Immature natural killer cell (primary cell): Measurements from ENCODE around the gene ADGRD2. TPM values are rescaled to one million over a fixed set of nuclear protein-coding genes. Genes with fewer than 3 reads are reported as not detected.
"Not testable (repeated sequence)": the region's sequence is repeated elsewhere in the genome, so short reads cannot be mapped to it uniquely, and the experiment has no call there.

ENCODE experiments used
- DNase-seq, 3 donors: peaks; one replicate each; pipeline ENCODE4 v3.0.0; 2022; ENCODE audit warnings: mixed read lengths in 1 of 3
- H3K27ac Mint-ChIP-seq, 6 donors: one replicate each; pipeline ENCODE4 v1.8.0; 2020; ENCODE audit warnings: mixed read lengths in 6 of 6, mild to moderate bottlenecking in 5 of 6, inconsistent platforms in 4 of 6, moderate library complexity in 3 of 6
- H3K27me3 Mint-ChIP-seq, 3 donors: one replicate each; pipeline ENCODE4 v1.8.0; 2020 to 2021; ENCODE audit warnings: low read depth in 3 of 3, mild to moderate bottlenecking in 3 of 3, mixed read lengths in 3 of 3, moderate library complexity in 3 of 3, inconsistent platforms in 1 of 3
- H3K36me3 Mint-ChIP-seq, 3 donors: one replicate each; pipeline ENCODE4 v1.8.0; 2020; ENCODE audit warnings: mixed read lengths in 3 of 3, inconsistent platforms in 2 of 3, mild to moderate bottlenecking in 2 of 3
- H3K4me1 Mint-ChIP-seq, 2 donors: one replicate each; pipeline ENCODE4 v1.8.0; 2020; ENCODE audit warnings: inconsistent platforms in 2 of 2, mild to moderate bottlenecking in 2 of 2, mixed read lengths in 2 of 2, moderate library complexity in 1 of 2
- H3K4me3 Mint-ChIP-seq, 5 donors: one replicate each; pipeline ENCODE4 v1.8.0; 2020; ENCODE audit warnings: mild to moderate bottlenecking in 5 of 5, mixed read lengths in 5 of 5, inconsistent platforms in 3 of 5, moderate library complexity in 3 of 5
- H3K9me3 Mint-ChIP-seq, 6 donors: one replicate each; pipeline ENCODE4 v1.8.0; 2020; ENCODE audit warnings: mild to moderate bottlenecking in 6 of 6, mixed read lengths in 6 of 6, inconsistent platforms in 4 of 6, moderate library complexity in 3 of 6
- polyA plus RNA-seq, 3 donors: library from polyadenylated mRNA; unstranded; fragments of 300-500 nt; fragmentation: Illumina TruSeq; gene quantifications; one replicate each; pipeline ENCODE4 v1.2.3, GENCODE V29; 2021

ADGRD2 gene
- polyA plus RNA-seq, 3 donors from 2014 or later = not detected

GRCh38 chr9:124423591-124423990 lies 26.7 kb upstream of the ADGRD2 start:
- no peak overlapping the region for H3K4me3 Mint-ChIP-seq
- H3K27ac Mint-ChIP-seq = no peak overlapping the region
- H3K27me3 Mint-ChIP-seq = peaks cover 5 to 6% (median 5%) of the 10 kb centered on the region in 3 donors
- peaks cover 5 to 6% of the 10 kb centered on the region in 2 donors for H3K4me1 Mint-ChIP-seq
- H3K9me3 Mint-ChIP-seq = no peaks in the 10 kb centered on the region
- no peak for DNase-seq
- H3K36me3 Mint-ChIP-seq = no peaks in the 10 kb centered on the region

- not testable (repeated sequence) for H3K36me3 Mint-ChIP-seq, H3K4me1 Mint-ChIP-seq, H3K4me3 Mint-ChIP-seq, H3K27me3 Mint-ChIP-seq, H3K9me3 Mint-ChIP-seq, H3K27ac Mint-ChIP-seq, DNase-seq
Measured at GRCh38 chr9:124425733-124426132, 24.5 kb upstream of the ADGRD2 start.

GRCh38 chr9:124426361-124426760 lies 23.9 kb upstream of the ADGRD2 start:
- H3K36me3 Mint-ChIP-seq = no peaks in the 10 kb centered on the region
- H3K27me3 Mint-ChIP-seq = peaks cover 2 to 7% (median 5%) of the 10 kb centered on the region in 3 donors
- no peak overlapping the region for H3K27ac Mint-ChIP-seq
- H3K9me3 Mint-ChIP-seq = no peaks in the 10 kb centered on the region
- no peak overlapping the region for H3K4me3 Mint-ChIP-seq
- H3K4me1 Mint-ChIP-seq = no peaks in the 10 kb centered on the region
- DNase-seq = no peak

GRCh38 chr9:124427281-124427680 lies 23.0 kb upstream of the ADGRD2 start:
- DNase-seq = no peak
- no peak overlapping the region for H3K4me3 Mint-ChIP-seq
- H3K4me1 Mint-ChIP-seq = no peaks in the 10 kb centered on the region
- no peaks in the 10 kb centered on the region for H3K36me3 Mint-ChIP-seq
- no peaks in the 10 kb centered on the region for H3K9me3 Mint-ChIP-seq
- H3K27ac Mint-ChIP-seq = no peak overlapping the region
- H3K27me3 Mint-ChIP-seq = peaks cover 0 to 11% (median 8%) of the 10 kb centered on the region in 3 donors

GRCh38 chr9:124428751-124429529 lies 21.3 kb upstream of the ADGRD2 start:
- no peak for DNase-seq
- Mint-ChIP-seq H3K27ac (no peak overlapping the region), H3K9me3 (no peaks in the 10 kb centered on the region), H3K27me3 (peaks cover 0 to 11% (median 7%) of the 10 kb centered on the region in 3 donors), H3K4me3 (no peak overlapping the region), H3K36me3 (peaks cover 0 to 3% (median 0%) of the 10 kb centered on the region in 3 donors), H3K4me1 (no peaks in the 10 kb centered on the region)

GRCh38 chr9:124429530-124429867 lies 20.8 kb upstream of the ADGRD2 start:
- H3K36me3 Mint-ChIP-seq = peaks cover 0 to 3% (median 0%) of the 10 kb centered on the region in 3 donors
- DNase-seq = no peak
- H3K9me3 Mint-ChIP-seq = peaks cover 0 to 3% (median 0%) of the 10 kb centered on the region in 6 donors

GRCh38 chr9:124436320-124436719 lies 13.9 kb upstream of the ADGRD2 start:
- Mint-ChIP-seq H3K9me3 (peaks cover 0 to 3% (median 0%) of the 10 kb centered on the region in 6 donors), H3K36me3 (peaks cover 0 to 3% (median 0%) of the 10 kb centered on the region in 3 donors), H3K4me3 (no peak overlapping the region), H3K27ac (no peak overlapping the region), H3K4me1 (no peaks in the 10 kb centered on the region), H3K27me3 (peaks cover 1 to 17% (median 9%) of the 10 kb centered on the region in 3 donors)
- DNase-seq = no peak

More at GRCh38 chr9:124429530-124429867, 20.8 kb upstream of the ADGRD2 start:
- Mint-ChIP-seq H3K27me3 (peaks cover 0 to 9% (median 7%) of the 10 kb centered on the region in 3 donors), H3K4me3 (no peak overlapping the region), H3K27ac (no peak overlapping the region), H3K4me1 (no peaks in the 10 kb centered on the region)

- Mint-ChIP-seq H3K9me3 (peaks cover 0 to 3% (median 0%) of the 10 kb centered on the region in 6 donors), H3K36me3 (peaks cover 0 to 3% (median 0%) of the 10 kb centered on the region in 3 donors), H3K4me3 (no peak overlapping the region), H3K27me3 (peaks cover 1 to 20% (median 7%) of the 10 kb centered on the region in 3 donors), H3K4me1 (no peaks in the 10 kb centered on the region), H3K27ac (no peak overlapping the region)
- DNase-seq = no peak
Measured at GRCh38 chr9:124437086-124437485, 13.2 kb upstream of the ADGRD2 start.

- H3K4me1 Mint-ChIP-seq = no peaks in the 10 kb centered on the region
- H3K27ac Mint-ChIP-seq = no peak overlapping the region
- peaks cover 0 to 3% (median 0%) of the 10 kb centered on the region in 6 donors for H3K9me3 Mint-ChIP-seq
- peaks cover 1 to 19% (median 10%) of the 10 kb centered on the region in 3 donors for H3K27me3 Mint-ChIP-seq
- H3K36me3 Mint-ChIP-seq = no peaks in the 10 kb centered on the region
- DNase-seq = no peak
- no peak overlapping the region for H3K4me3 Mint-ChIP-seq
Measured at GRCh38 chr9:124438091-124438490, 12.2 kb upstream of the ADGRD2 start.

GRCh38 chr9:124439086-124439485 lies 11.2 kb upstream of the ADGRD2 start:
- no peak overlapping the region for H3K27ac Mint-ChIP-seq
- no peaks in the 10 kb centered on the region for H3K36me3 Mint-ChIP-seq
- no peaks in the 10 kb centered on the region for H3K4me1 Mint-ChIP-seq

GRCh38 chr9:124439686-124440243 lies 10.5 kb upstream of the ADGRD2 start:
- Mint-ChIP-seq H3K36me3 (no peaks in the 10 kb centered on the region), H3K27ac (no peak overlapping the region), H3K9me3 (no peaks in the 10 kb centered on the region), H3K27me3 (peaks cover 1 to 21% (median 17%) of the 10 kb centered on the region in 3 donors), H3K4me1 (no peaks in the 10 kb centered on the region), H3K4me3 (no peak overlapping the region)
- DNase-seq = no peak

More at GRCh38 chr9:124439086-124439485, 11.2 kb upstream of the ADGRD2 start:
- Mint-ChIP-seq H3K9me3 (peaks cover 0 to 3% (median 0%) of the 10 kb centered on the region in 6 donors), H3K4me3 (no peak overlapping the region), H3K27me3 (peaks cover 1 to 21% (median 16%) of the 10 kb centered on the region in 3 donors)
- no peak for DNase-seq

- Mint-ChIP-seq H3K4me1 (no peaks in the 10 kb centered on the region), H3K27ac (no peak overlapping the region), H3K36me3 (no peaks in the 10 kb centered on the region), H3K9me3 (no peaks in the 10 kb centered on the region), H3K4me3 (no peak overlapping the region), H3K27me3 (peaks cover 2 to 23% (median 18%) of the 10 kb centered on the region in 3 donors)
- no peak for DNase-seq
Measured at GRCh38 chr9:124440786-124441185, 9.5 kb upstream of the ADGRD2 start.

- no peak for DNase-seq
- Mint-ChIP-seq H3K27me3 (peaks cover 3 to 23% (median 18%) of the 10 kb centered on the region in 3 donors), H3K4me1 (no peaks in the 10 kb centered on the region), H3K9me3 (no peaks in the 10 kb centered on the region), H3K4me3 (no peak overlapping the region), H3K27ac (no peak overlapping the region), H3K36me3 (no peaks in the 10 kb centered on the region)
Measured at GRCh38 chr9:124441291-124441690, 9.0 kb upstream of the ADGRD2 start.

- H3K4me1 Mint-ChIP-seq = no peaks in the 10 kb centered on the region
- no peaks in the 10 kb centered on the region for H3K36me3 Mint-ChIP-seq
- peaks cover 3 to 23% (median 18%) of the 10 kb centered on the region in 3 donors for H3K27me3 Mint-ChIP-seq
- H3K4me3 Mint-ChIP-seq = no peak overlapping the region
- no peak for DNase-seq
- H3K9me3 Mint-ChIP-seq = no peaks in the 10 kb centered on the region
- H3K27ac Mint-ChIP-seq = no peak overlapping the region
Measured at GRCh38 chr9:124442379-124442778, 7.9 kb upstream of the ADGRD2 start.
